Putamen (tissue), 1 donor: ENCODE results near the gene TPP1.

ENCODE experiments used
- DNase-seq: peaks from one replicate; pipeline ENCODE4 v3.0.0-alpha.2; 2016; ENCODE audit warnings: low spot score

The TPP1 gene

GRCh38 chr11:6563121-6563619 lies 56.1 kb downstream of the TPP1 start:
- no peak for DNase-seq
